Fibroblast of lung (primary cell): Measurements from ENCODE around the gene ZFP64.

Experiments
- EZH2 ChIP-seq: IDR thresholded peaks from 2 replicates; pipeline ENCODE4 v1.5.1; 2012; ENCODE audit warnings: low read length, control low read depth, mild to moderate bottlenecking; ENCODE audit errors: missing control alignments
- TF ChIP-seq, protein P1 (sequence below), 2 donors: IDR thresholded peaks in 1 of 2; conservative IDR thresholded peaks in 1 of 2; 1 replicate in 1 of 2; 2 replicates in 1 of 2; pipeline ENCODE4 v1.5.1; 2011 to 2012; ENCODE audit warnings: low read length in 2 of 2, control low read depth in 1 of 2, inconsistent platforms in 1 of 2, low read depth in 1 of 2, mild to moderate bottlenecking in 1 of 2

DNA sequence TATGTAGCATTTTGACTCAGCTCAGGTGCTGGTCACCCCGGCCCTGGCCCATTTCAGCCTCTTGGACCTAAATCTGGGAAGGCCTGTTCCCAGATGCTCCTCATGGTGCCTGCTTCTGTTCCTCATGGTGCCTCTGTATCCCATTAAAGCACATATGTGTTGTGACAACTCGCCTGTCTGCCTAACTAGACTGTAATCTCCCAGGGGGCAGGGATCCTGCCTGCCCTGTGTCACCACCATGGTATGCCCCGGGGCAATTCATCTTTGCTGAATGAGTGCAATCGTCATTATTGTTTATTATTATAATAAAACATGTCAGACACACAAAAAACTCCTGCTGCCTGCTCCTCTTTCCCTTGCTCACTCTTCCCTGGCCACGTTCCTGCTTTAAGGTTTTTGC lies 62.0 kb downstream of the ZFP64 start:
- TF ChIP-seq, protein P1, sequence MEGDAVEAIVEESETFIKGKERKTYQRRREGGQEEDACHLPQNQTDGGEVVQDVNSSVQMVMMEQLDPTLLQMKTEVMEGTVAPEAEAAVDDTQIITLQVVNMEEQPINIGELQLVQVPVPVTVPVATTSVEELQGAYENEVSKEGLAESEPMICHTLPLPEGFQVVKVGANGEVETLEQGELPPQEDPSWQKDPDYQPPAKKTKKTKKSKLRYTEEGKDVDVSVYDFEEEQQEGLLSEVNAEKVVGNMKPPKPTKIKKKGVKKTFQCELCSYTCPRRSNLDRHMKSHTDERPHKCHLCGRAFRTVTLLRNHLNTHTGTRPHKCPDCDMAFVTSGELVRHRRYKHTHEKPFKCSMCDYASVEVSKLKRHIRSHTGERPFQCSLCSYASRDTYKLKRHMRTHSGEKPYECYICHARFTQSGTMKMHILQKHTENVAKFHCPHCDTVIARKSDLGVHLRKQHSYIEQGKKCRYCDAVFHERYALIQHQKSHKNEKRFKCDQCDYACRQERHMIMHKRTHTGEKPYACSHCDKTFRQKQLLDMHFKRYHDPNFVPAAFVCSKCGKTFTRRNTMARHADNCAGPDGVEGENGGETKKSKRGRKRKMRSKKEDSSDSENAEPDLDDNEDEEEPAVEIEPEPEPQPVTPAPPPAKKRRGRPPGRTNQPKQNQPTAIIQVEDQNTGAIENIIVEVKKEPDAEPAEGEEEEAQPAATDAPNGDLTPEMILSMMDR (conservative IDR thresholded peaks at IDR 0.05 in 1 of 2, IDR thresholded peaks at IDR 0.05 in 1 of 2; ENCODE audit: low read depth in 1 of 2, low read length in 2 of 2): no peak
- TF ChIP-seq EZH2: no peak
